Measurements from ENCODE around the gene FUT8. TPM values are rescaled to one million over a fixed set of nuclear protein-coding genes. Genes with fewer than 3 reads are reported as not detected.

FUT8 gene
- total RNA-seq, 1 experiment from 2014 or later = 42.3 TPM

DNA sequence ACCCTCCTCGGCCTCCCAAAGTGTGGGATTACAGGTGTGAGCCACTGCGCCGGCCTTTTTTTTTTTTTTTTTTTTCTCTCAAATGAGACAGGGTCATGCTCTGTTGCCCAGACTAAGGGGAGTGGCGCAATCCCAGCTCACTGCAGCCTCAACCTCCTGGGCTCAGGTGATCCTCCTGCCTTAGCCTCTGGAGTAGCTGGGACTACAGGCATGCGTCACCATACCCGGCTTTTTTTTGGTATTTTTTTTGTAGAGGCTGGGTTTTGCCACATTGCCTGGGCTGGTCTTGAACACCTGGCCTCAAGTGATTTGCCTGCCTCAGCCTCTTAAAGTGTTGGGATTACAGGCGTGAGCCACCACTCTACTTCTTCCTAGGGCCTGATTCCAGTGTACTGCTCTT lies 18.7 kb downstream of the FUT8 start:
- BruUV-seq (replicated peaks) = no TSS peak
- H2AFZ ChIP-seq (ENCODE audit: low read depth, low read length, poor library complexity, severe bottlenecking) = no peak overlapping the region
- H4K20me1 ChIP-seq (ENCODE audit: insufficient read depth) = no peaks in the 10 kb centered on the region
- TF ChIP-seq POLR2AphosphoS5 (IDR thresholded peaks at IDR 0.05; ENCODE audit: low read depth, low read length) (no peak), TCF7L2 (IDR thresholded peaks at IDR 0.05; ENCODE audit: borderline replicate concordance, extremely low read depth, insufficient read depth, insufficient read length) (no peak), JUND (IDR thresholded peaks at IDR 0.05) (no peak), ZNF274 (IDR thresholded peaks at IDR 0.05; ENCODE audit: low read depth, low read length) (no peak), CBX3 (IDR thresholded peaks at IDR 0.05; ENCODE audit: low read depth) (no peak), SP1 (IDR thresholded peaks at IDR 0.05; ENCODE audit: low read depth) (no peak), EZH2phosphoT487 (IDR thresholded peaks at IDR 0.05; ENCODE audit: borderline replicate concordance) (no peak), CEBPB (IDR thresholded peaks at IDR 0.05; ENCODE audit: low read depth) (no peak), RAD21 (IDR thresholded peaks at IDR 0.05; ENCODE audit: low read depth) (no peak), ZFX (IDR thresholded peaks at IDR 0.05) (no peak)
- TF ChIP-seq, protein P1, sequence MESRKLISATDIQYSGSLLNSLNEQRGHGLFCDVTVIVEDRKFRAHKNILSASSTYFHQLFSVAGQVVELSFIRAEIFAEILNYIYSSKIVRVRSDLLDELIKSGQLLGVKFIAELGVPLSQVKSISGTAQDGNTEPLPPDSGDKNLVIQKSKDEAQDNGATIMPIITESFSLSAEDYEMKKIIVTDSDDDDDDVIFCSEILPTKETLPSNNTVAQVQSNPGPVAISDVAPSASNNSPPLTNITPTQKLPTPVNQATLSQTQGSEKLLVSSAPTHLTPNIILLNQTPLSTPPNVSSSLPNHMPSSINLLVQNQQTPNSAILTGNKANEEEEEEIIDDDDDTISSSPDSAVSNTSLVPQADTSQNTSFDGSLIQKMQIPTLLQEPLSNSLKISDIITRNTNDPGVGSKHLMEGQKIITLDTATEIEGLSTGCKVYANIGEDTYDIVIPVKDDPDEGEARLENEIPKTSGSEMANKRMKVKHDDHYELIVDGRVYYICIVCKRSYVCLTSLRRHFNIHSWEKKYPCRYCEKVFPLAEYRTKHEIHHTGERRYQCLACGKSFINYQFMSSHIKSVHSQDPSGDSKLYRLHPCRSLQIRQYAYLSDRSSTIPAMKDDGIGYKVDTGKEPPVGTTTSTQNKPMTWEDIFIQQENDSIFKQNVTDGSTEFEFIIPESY (IDR thresholded peaks at IDR 0.05; ENCODE audit: extremely low read depth, insufficient replicate concordance, low read length) = no peak
- TF ChIP-seq, protein P2, sequence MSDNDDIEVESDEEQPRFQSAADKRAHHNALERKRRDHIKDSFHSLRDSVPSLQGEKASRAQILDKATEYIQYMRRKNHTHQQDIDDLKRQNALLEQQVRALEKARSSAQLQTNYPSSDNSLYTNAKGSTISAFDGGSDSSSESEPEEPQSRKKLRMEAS (IDR thresholded peaks at IDR 0.05) = no peak
- no peaks in the 10 kb centered on the region for H3K9me3 ChIP-seq (ENCODE audit: control insufficient read depth in 1 of 2, insufficient read depth in 1 of 2, low read depth in 1 of 2, low read length in 2 of 2)
- RAD21 ChIA-PET (ENCODE audit: low non-redundant PET in 1 of 2, low total read pairs in 2 of 2, uncharacterized antibody in 2 of 2, unreplicated experiment in 2 of 2) = no interaction called here
- CTCF ChIA-PET = no interaction called here
- no peaks in the 10 kb centered on the region for H3K9me2 ChIP-seq (ENCODE audit: insufficient read depth)
- POLR2A ChIA-PET = no interaction called here
- H3K27me3 ChIP-seq (ENCODE audit: insufficient read depth, low read length) = no peaks in the 10 kb centered on the region
- intact Hi-C loops (cut with micrococcal nuclease) = no loop called here
- no peaks in the 10 kb centered on the region for H3K4me1 ChIP-seq (ENCODE audit: control insufficient read depth in 1 of 2, insufficient read depth in 2 of 2, low read length in 2 of 2)
- H3K4me2 ChIP-seq (ENCODE audit: low read length) = no peak overlapping the region
- H3K9ac ChIP-seq (ENCODE audit: low read length) = no peak overlapping the region
- peaks cover 19% of the 10 kb centered on the region for H3K79me2 ChIP-seq (ENCODE audit: insufficient read depth, low read length)
- H3K36me3 ChIP-seq (ENCODE audit: control insufficient read depth in 1 of 2, insufficient read depth in 2 of 2, low read length in 2 of 2) = no peaks in the 10 kb centered on the region
- ATAC-seq (no peak), DNase-seq (ENCODE audit: low read depth, low spot score) (no peak)
- no peak overlapping the region for H3K27ac ChIP-seq (ENCODE audit: low read depth, low read length)
- H3K4me3 ChIP-seq (replicated peaks in 1 of 2; ENCODE audit: low read depth in 1 of 2, low read length in 2 of 2) = no peak overlapping the region

All from HCT116 (cell line).